A673 (cell line): ENCODE measurements around the gene SLC35F1. TPM values are rescaled to one million over a fixed set of nuclear protein-coding genes. Genes with fewer than 3 reads are reported as not detected.
"Not testable (repeated sequence)": the region's sequence is repeated elsewhere in the genome, so short reads cannot be mapped to it uniquely, and the experiment has no call there.

ENCODE experiments used
- BruUV-seq: library from RNA; stranded (reverse); fragments of 400-500 nt; replicated peaks from 2 replicates; lab custom pipeline; 2021; lab: Mats Ljungman, UMichigan
- CTCF ChIA-PET: fragments of 300-600 bp; sonication (Branson Sonifier 250); formaldehyde crosslinking; loops from one replicate; lab custom pipeline; 2022; ENCODE audit warnings: antibody characterized with exemption; lab: Charles Lee
- POLR2A ChIA-PET: fragments of 300-600 bp; sonication (Branson Sonifier 250); formaldehyde crosslinking; loops from one replicate; lab custom pipeline; 2022; ENCODE audit warnings: antibody characterized with exemption; ENCODE audit not compliant: low non-redundant PET; lab: Charles Lee
- DNase-seq: peaks from one replicate; pipeline ENCODE4 v3.0.0-alpha.2; 2015; ENCODE audit warnings: low spot score
- H3K27ac ChIP-seq: fragments of 200-600 bp; sonication (generic); 2 replicates; pipeline ENCODE4 v1.5.1; 2016; ENCODE audit warnings: mixed run types, low read depth, mild to moderate bottlenecking, mixed read lengths, antibody characterized with exemption, low read length; ENCODE audit not compliant: poor library complexity, severe bottlenecking
- H3K27me3 ChIP-seq: fragments of 200-600 bp; sonication (generic); replicated peaks from 2 replicates; pipeline ENCODE4 v1.6.1; 2017; ENCODE audit warnings: mixed run types, low read depth, mild to moderate bottlenecking, mixed read lengths, antibody characterized with exemption, low read length; ENCODE audit not compliant: insufficient read depth, poor library complexity
- H3K36me3 ChIP-seq: fragments of 200-600 bp; sonication (generic); 2 replicates; pipeline ENCODE4 v1.6.1; 2016; ENCODE audit warnings: mixed run types, mild to moderate bottlenecking, mixed read lengths, antibody characterized with exemption, low read length; ENCODE audit not compliant: insufficient read depth, poor library complexity, severe bottlenecking
- H3K4me1 ChIP-seq: fragments of 200-600 bp; sonication (generic); 2 replicates; pipeline ENCODE4 v1.6.1; 2017; ENCODE audit warnings: mixed run types, mild to moderate bottlenecking, mixed read lengths, antibody characterized with exemption, low read length; ENCODE audit not compliant: insufficient read depth, poor library complexity, severe bottlenecking
- H3K4me3 ChIP-seq: fragments of 200-600 bp; sonication (generic); 2 replicates; pipeline ENCODE4 v1.5.1; 2016; ENCODE audit warnings: low read depth, mixed run types, mild to moderate bottlenecking, mixed read lengths, low read length; ENCODE audit not compliant: poor library complexity, severe bottlenecking
- H3K9me3 ChIP-seq: fragments of 200-600 bp; sonication (generic); 2 replicates; pipeline ENCODE4 v1.6.1; 2016; ENCODE audit warnings: mixed run types, low read depth, mild to moderate bottlenecking, mixed read lengths, antibody characterized with exemption, low read length; ENCODE audit not compliant: poor library complexity, severe bottlenecking
- CTCF ChIP-seq: fragments of 300-800, 200-600 bp; sonication (generic); conservative IDR thresholded peaks from 2 replicates; pipeline ENCODE4 v1.5.1; 2017; ENCODE audit warnings: low read depth, mild to moderate bottlenecking, antibody characterized with exemption, low read length, moderate library complexity, mixed read lengths
- EZH2 ChIP-seq: fragments of 200-600 bp; sonication (generic); IDR thresholded peaks from 2 replicates; pipeline ENCODE4 v1.6.1; 2017; ENCODE audit warnings: borderline replicate concordance, low read depth, mild to moderate bottlenecking, mixed read lengths, antibody characterized with exemption, low read length; ENCODE audit not compliant: poor library complexity, severe bottlenecking
- intact Hi-C: fragments of 100-400 bp; cut with micrococcal nuclease; formaldehyde crosslinking; loops from one replicate; pipeline ENCODE4 v1.10.0; 2022; ENCODE audit not compliant: unreplicated experiment
- total RNA-seq: library from RNA; stranded (reverse); gene quantifications from 2 replicates; pipeline ENCODE4 v1.2.3, GENCODE V29; 2021

The SLC35F1 gene
- total RNA-seq, 1 experiment from 2014 or later: 5.3 TPM

DNA sequence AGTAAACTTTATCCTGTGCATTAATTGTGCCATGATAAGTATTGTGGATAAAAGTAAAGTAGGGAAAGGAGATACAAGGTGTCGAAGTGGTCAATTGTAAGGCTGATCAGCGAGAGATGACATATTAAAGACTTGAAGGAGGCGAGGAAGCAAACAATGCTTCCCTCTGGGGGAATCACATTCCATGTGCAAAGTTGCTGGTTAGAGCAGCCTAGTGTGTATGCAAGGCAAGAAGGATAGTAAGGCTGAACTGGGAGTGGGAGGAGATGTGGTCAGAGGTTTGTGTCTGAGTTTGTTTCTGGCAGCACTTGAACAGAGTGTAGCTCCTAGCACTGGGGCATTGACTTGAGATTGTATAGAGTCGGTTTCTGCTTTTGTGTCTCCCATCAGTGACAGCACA, 122.9 kb downstream of the SLC35F1 start:
- CTCF ChIA-PET: interaction anchor here (0.7 kb wide), 1 partner anchor 51 kb away, joined by 3 read pairs; no protein-coding TSS in a partner anchor
- Histone ChIP-seq H3K4me1 (no peaks in the 10 kb centered on the region), H3K4me3 (no peak overlapping the region), H3K27ac (no peak overlapping the region), H3K36me3 (no peaks in the 10 kb centered on the region), H3K27me3 (no peaks in the 10 kb centered on the region), H3K9me3 (no peaks in the 10 kb centered on the region)
- POLR2A ChIA-PET: no interaction called here
- intact Hi-C loops: no loop called here
- BruUV-seq: no TSS peak
- no peak for DNase-seq
- no peak for TF ChIP-seq CTCF
- no peak for TF ChIP-seq EZH2

DNA sequence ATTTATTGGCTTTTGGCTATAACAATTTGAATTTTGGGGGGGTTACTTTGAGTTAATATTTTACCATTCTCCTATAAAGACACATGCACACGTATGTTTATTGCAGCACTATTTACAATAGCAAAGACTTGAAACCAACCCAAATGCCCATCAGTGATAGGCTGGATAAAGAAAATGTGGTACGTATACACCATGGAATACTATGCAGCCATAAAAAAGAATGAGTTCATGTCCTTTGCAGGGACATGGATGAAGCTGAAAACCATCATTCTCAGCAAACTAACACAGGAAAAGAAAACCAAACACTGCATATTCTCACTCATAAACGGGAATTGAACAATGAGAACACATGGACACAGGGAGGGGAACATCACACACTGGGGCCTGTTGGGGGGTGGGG, 130.4 kb downstream of the SLC35F1 start:
- H3K27ac ChIP-seq, H3K27me3 ChIP-seq, BruUV-seq, POLR2A ChIA-PET, intact Hi-C loops, CTCF ChIA-PET, DNase-seq, H3K36me3 ChIP-seq, H3K4me3 ChIP-seq, H3K9me3 ChIP-seq, H3K4me1 ChIP-seq: not testable (repeated sequence)

- BruUV-seq: no TSS peak
- no peak overlapping the region for H3K27ac ChIP-seq
- ChIA-PET CTCF (no interaction called here), POLR2A (no interaction called here)
- no peaks in the 10 kb centered on the region for H3K4me1 ChIP-seq
- H3K4me3 ChIP-seq: no peak overlapping the region
- H3K36me3 ChIP-seq: no peaks in the 10 kb centered on the region
- TF ChIP-seq CTCF: no peak
- TF ChIP-seq EZH2: no peak
- no peaks in the 10 kb centered on the region for H3K27me3 ChIP-seq
- DNase-seq: no peak
- intact Hi-C loops: no loop called here
- no peaks in the 10 kb centered on the region for H3K9me3 ChIP-seq
Measured at GRCh38 chr6:118042855-118043254, 135.8 kb downstream of the SLC35F1 start.

DNA sequence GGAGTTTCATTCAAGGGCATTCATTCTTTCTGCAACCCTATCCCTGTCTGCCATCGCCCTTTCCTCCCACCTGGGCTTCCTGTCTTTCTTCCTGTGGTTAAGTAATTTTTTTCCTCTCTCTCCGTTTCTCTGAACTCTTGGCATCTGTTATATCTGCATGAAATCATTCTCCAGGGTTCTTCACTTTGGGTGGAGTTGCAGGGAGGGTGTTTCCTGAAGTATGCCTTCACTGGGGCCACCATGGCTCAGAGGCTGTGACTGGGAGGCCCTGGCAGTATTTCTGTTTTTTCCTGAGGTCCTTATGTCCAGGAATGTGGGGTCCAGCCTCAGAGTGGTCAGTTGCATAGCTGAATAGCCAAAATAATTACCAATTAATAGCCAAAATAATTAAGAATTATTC, 137.2 kb downstream of the SLC35F1 start:
- intact Hi-C loops: no loop called here
- Histone ChIP-seq H3K4me1 (no peaks in the 10 kb centered on the region), H3K4me3 (no peak overlapping the region), H3K27ac (no peak overlapping the region), H3K27me3 (no peaks in the 10 kb centered on the region), H3K36me3 (no peaks in the 10 kb centered on the region), H3K9me3 (no peaks in the 10 kb centered on the region)
- BruUV-seq: no TSS peak
- ChIA-PET CTCF (no interaction called here), POLR2A (no interaction called here)
- TF ChIP-seq EZH2 (no peak), CTCF (no peak)
- no peak for DNase-seq
